T1000 (cell line): ENCODE measurements around the gene COX6B1.
"Not testable (repeated sequence)": the region's sequence is repeated elsewhere in the genome, so short reads cannot be mapped to it uniquely, and the experiment has no call there.

Source experiments
- DNase-seq: peaks from one replicate; lab custom pipeline; 2025; ENCODE audit warnings: mixed read lengths; lab: John Stamatoyannopoulos, UW

COX6B1 gene

DNA sequence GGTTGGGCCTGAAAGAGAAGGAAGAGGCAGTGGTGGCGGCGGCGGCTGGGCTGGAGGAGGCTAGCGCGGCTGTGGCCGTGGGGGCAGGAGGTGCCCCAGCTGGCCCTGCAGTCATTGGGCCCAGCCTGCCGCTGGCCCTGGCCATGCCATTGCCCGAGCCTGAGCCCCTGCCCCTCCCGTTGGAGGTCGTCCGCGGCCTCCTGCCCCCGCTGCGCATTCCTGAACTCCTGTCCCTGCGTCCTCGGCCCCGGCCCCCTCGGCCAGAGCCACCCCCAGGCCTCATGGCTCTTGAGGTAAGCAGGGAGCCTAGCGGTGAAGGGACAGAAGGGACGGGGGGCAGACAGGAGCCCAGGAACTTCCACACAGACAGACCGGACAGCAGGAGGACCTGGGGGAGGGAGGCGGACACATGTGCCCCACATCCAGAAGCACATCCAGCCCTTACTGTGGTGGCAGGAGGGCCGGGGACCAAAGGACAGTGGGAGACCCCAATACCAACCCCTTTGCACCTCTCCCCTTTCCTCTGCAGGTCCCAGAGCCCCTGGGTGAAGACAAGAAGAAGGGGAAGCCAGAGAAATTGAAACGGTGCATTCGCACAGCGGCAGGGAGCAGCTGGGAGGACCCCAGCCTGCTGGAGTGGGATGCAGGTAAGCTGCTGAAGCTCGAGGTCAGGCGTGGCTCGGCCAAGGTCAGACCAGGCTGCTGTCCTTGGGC, 14.2 kb upstream of the COX6B1 start:
- DNase-seq = no peak

DNA sequence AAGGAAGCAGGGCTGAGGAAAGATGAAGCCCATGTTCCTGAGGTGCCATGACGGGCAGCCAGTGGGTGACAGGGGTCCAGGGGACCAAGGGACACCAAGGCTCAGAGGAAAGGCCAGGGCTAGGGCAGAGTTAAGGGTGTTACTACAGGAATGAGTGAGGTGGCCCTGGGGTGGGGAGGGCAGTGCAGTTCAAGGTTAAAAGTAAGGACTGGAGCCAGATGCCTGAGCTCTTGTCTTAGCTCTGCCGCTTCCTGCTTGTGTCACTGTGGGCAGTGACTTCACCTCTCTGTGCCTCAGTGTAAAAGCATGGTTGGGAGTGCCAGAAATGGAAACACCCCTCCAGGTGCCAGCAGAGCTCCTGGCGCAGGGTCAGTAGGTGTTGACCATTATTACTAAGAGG, 11.5 kb upstream of the COX6B1 start:
- DNase-seq = no peak

DNA sequence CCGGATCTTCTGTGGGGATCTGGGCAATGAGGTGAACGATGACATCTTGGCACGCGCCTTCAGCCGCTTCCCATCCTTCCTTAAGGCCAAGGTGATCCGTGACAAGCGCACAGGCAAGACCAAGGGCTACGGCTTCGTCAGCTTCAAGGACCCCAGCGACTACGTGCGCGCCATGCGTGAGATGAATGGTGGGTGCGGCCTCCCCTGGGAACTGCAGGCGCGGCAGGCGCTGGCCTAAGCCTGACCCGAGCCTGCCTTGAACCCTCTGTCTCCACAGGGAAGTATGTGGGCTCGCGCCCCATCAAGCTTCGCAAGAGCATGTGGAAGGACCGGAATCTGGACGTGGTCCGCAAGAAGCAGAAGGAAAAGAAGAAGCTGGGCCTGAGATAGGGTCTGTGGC, 11.0 kb upstream of the COX6B1 start:
- no peak for DNase-seq

DNA sequence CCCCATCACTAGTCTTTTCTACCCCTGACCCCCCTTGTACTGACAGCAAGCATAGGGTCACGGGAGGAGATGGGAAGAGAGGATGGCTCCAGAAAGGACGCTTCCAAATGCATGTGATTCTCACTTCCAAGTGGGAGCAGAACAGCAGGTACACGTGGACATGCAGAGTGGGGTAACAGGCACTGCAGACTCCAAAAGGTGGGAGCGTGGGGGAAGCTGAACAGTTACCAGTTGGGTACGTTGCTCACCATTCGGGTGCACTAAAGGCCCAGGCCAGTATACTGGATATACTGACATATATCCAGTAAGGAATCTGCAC, 8.8 kb upstream of the COX6B1 start:
- no peak for DNase-seq

DNA sequence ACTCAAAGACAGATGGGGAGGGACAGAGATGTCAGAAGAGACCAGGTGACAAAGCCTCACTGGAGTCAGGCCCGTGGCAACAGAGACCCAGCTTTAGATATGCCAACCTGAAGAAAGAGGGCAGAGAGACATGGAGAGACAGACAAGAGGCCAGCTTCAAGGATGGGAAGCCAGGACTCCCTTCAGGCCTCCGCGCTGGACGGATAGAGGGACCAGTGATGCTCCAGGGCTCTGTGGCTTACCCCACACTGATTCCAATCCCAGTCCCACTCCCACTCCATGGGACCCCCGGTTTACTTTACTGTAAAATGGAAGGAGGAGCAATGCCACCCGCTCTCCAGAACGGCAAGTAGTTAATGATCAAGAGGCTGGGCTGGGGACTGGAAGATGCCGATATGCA, 8.3 kb upstream of the COX6B1 start:
- no peak for DNase-seq

DNA sequence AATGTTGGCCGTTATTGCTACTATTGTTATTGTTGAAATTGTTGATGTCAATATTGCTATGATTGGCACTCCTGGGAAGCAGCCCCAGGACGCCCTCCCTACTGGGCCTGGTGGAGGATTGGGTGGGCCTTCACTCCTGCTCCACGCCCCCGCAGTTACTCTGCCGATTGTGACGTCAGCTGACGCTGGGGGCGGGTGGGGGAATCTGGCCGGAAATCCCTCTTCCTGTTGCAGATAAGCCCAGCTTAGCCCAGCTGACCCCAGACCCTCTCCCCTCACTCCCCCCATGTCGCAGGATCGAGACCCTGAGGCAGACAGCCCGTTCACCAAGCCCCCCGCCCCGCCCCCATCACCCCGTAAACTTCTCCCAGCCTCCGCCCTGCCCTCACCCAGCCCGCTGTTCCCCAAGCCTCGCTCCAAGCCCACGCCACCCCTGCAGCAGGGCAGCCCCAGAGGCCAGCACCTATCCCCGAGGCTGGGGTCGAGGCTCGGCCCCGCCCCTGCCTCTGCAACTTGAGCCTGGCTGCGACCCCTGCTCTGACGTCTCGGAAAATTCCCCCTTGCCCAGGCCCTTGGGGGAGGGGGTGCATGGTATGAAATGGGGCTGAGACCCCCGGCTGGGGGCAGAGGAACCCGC, 6.5 kb upstream of the COX6B1 start, which contains the start of gene ETV2:
Gene ETV2 (plus strand): TSS at position 231 of the 637 bp plus-strand sequence. CDS start 716 bp downstream, outside the sequence.
- no peak for DNase-seq

DNA sequence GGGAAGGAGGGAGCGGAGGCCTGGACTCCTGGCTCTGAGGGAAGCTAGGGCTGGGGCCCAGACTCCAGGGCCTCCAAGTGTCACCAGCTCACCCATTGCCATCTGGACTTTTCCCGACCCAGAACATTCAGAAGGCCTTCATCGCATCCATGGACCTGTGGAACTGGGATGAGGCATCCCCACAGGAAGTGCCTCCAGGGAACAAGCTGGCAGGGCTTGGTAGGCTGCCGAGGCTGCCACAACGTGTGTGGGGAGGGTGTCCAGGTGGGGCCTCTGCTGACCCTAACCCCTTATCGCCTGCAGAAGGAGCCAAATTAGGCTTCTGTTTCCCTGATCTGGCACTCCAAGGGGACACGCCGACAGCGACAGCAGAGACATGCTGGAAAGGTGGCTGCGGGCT, 5.8 kb upstream of the COX6B1 start:
- DNase-seq = no peak

DNA sequence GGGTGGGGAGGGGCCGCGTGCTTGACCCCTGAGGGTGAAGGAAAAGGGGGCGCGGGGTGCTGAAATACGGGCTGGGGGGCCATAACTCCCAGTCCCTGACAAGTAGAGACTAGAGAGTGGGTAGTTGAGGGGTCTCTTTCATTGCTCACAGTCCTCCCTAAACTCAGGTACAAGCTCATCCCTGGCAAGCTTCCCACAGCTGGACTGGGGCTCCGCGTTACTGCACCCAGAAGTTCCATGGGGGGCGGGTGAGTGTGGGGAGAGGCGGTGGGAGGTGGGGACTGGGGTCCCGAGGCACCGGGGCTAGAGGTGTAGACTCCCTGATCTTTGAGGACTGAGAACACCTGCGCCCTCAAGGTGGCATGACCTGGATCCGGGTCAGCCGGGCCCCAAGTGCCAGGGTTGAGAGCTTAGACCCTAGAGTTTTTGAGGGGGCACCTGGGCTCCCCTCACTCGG, 5.3 kb upstream of the COX6B1 start:
- no peak for DNase-seq

DNA sequence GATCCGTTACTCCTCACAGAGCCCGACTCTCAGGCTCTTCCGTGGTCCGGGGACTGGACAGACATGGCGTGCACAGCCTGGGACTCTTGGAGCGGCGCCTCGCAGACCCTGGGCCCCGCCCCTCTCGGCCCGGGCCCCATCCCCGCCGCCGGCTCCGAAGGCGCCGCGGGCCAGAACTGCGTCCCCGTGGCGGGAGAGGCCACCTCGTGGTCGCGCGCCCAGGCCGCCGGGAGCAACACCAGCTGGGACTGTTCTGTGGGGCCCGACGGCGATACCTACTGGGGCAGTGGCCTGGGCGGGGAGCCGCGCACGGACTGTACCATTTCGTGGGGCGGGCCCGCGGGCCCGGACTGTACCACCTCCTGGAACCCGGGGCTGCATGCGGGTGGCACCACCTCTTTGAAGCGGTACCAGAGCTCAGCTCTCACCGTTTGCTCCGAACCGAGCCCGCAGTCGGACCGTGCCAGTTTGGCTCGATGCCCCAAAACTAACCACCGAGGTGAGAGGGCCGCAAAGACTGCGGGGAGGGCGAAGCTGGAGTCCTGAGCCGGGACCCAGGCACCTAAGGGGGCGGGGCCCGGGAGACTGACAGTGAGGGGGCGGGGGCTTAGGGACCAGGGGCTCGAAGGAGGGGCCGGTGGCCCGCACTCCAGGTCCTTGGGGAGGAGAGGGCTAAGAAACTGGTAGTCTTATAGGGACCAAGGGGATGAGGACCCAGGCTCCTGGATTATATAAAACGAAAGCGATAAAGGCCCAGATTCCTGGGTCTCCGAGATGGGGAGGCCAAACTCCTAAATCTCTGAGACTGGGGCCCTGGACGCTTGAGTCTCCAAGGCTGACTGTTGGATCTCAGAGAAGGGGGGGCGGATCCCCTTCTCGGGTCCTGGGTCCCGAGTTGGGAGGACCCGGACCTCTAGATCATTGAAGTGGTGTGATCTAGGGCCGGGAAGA, 4.6 kb upstream of the COX6B1 start:
- DNase-seq = peak; percentile 79

DNA sequence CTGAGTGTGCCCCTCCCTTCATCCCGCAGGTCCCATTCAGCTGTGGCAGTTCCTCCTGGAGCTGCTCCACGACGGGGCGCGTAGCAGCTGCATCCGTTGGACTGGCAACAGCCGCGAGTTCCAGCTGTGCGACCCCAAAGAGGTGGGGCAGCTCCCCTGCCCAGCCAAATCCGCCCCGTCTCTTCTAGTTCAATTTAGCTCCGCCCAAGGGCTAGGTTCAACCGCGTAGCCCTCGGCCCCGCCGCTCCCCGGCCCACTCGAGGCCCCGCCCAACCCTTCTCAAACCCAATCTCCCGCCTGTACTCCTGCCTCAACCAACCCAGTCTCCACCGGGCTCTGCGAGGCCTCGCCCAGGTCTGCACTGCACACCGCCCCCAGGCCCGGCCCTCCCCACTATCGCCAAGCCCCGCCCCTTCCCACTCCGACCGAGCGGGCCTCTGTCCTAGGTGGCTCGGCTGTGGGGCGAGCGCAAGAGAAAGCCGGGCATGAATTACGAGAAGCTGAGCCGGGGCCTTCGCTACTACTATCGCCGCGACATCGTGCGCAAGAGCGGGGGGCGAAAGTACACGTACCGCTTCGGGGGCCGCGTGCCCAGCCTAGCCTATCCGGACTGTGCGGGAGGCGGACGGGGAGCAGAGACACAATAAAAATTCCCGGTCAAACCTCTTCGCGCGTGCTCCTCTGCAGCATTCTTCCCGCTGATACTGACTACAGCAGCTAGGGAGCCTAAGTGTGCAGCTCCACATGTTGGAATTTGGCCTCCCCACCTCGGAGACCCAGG, 3.7 kb upstream of the COX6B1 start:
- DNase-seq = peak; percentile 89

DNA sequence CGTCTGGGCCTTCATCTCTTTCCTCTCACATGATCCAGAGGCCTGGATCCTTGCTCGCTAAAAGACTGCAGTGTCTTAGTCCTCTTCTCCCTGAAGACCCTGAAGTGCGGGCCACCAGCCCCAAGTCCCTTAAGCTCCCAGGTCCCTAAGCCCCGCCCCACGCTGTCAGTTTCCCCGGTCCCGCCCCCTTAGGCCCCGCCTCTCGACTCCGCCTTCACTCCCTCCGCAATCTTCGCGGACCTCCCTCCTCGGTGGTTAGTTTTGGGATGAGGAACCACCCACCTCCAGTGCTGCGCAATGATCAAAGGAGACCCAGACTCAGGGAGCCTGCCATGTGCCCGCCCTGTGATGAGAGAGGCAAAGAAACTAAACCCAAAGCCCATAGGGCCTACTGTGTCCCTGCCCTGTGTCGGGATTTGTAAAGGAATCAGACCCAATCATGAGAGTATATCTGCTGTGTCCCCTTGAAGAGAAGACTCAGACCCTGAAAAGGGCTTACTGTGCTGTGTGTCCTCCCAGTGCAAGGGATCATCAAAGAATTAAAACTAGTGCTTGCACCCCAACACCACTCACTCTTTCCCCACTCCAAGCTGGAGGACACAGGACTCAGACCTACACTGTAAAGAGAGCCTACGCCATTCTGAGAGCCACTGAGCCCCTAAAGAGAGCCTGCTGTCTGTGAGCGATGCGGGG, 3.0 kb upstream of the COX6B1 start:
- peak; percentile 54 for DNase-seq

DNA sequence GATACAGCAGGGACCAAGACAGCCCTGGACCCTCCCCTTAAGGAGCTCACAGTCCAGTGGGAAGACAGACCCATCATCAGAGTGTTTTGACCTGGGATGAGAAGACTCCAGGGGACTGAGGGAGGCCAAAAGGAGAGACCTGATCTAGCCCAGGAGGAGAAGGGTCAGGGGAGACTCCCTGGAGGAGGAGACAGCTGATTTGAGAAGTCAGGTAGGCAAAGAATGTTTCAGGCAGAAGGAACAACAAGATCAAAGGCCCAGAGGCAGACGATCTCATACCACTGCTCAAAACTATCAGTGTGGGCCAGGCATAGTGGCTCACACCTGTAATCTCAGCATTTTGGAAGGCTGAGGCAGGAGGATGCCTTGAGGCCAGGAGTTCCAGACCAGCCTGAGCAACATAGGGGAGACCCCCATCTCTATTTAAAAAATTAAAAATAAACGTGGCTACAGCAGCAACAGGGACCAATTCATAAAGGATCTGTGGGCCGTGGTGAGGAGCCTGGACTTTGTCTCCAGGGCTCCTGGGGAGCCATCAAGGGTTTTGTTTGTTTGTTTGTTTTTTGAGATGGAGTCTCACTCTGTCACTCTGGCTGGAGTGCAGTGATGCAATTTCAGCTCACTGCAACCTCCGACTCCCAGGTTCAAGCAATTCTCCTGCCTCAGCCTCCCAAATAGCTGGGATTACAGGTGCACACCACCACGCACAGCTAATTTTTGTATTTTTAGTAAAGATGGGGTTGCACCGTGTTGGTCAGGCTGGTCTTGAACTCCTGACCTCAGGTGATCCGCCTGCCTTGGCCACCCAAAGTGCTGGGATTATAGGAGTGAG, 2.2 kb upstream of the COX6B1 start:
- no peak for DNase-seq

DNA sequence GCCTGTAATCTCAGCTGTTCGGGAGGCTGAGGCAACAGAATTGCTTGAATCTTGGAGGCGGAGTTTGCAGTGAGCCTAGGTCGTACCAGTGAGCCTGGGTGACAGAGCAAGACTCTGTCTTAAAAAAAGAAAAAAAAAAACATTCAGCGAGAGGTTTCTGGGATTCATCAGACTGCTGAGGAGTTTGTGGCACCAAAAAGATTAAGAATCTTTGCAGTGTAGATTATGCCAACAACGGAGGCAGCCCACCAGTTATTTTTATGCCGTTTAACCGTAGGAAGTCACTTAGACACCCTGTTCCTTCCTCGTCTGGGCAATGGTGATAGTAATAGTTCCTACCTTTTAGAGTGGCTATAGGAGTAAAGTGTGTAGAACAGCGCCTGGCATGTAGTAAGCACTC, 2.5 kb downstream of the COX6B1 start:
- DNase-seq = no peak

DNA sequence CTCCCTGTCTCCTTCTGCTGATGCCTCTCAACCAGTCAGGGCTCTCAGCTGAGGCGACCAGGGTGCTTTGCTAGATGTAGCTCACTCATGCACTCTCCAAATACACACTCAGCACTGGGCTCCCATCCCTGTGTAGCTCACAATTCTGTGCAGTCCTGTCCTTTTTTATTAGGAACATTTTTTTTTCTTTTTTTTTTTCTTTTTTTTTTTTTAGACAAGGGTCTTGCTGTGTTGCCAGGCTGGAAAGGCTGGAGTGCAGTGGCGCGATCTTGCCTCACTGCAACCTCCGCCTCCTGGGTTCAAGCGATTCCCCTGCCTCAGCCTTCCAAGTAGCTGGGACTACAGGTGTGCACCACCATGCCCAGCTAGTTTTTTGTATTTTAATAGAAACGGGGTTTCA, 6.7 kb downstream of the COX6B1 start:
- DNase-seq = not testable (repeated sequence)

DNA sequence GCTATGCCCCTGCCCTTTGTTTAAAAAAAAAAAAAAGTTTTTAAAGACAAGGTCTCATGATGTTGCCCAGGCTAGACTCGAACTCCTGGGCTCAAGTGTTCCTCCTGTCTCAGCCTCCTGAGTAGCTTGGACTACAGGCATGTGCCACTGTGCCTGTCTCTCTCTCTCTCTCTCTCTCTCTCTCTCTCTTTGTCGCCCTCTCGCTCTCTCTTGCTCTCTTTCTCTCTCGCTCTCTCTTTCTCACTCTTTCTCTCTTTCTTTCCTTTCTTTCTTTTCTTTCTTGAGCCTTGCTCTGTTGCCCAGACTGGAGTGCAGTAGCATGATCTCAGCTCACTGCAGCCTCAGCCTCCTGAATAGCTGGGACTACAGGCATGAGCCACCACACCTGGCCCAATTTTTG, 7.5 kb downstream of the COX6B1 start:
- no peak for DNase-seq

DNA sequence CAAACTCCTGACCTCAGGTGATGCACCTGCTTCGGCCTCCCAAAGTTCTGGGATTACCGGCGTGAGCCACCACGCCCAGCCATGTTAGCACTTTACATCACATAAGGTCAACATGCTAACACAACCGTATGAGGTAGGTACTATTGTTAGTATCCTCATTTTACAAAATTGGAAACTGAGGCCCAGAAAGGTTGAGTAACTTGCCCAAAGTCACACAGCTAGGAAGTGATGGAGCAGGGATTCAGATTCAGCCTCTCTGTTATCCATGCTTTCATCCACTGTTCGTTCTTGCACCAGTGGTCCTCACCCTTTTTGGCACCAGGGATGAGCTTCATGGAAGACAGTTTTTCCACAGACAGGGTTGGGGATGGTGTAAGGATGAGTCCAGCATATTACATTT, 8.6 kb downstream of the COX6B1 start:
- DNase-seq = no peak

DNA sequence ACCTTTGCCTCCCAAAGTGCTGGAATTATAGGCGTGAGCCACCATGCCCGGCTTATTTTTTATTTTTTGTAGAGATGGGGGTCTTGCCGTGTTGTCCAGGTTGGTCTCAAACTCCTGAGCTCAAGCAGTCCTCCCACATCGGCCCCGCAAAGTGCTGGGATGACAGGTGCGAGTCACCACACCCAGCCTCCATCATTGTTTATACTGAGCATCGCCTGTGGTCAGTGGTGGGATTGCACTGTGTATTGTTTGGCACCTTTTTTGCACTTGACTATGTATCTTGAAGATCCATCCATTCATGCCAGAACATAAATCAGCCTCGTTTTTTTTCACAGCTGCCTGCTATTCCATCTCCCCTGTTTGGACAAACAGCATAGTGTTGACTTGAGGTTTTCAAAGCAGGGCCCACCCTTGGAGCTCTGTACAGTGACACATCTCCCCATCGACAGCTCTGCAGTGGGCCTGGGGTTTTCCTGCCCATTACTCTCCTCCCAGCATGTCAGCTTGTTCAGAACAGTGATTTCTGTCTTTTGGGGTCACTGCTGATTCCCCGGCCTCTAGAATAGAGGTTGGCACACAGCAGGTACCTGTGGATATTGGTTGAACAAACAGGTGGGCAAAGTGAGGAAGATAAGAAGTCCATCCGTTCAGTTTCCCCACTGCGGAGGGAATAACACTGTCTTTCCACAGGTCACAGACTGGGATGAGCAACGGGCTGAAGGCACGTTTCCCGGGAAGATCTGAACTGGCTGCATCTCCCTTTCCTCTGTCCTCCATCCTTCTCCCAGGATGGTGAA, 10.0 kb downstream of the COX6B1 start:
- DNase-seq = no peak

DNA sequence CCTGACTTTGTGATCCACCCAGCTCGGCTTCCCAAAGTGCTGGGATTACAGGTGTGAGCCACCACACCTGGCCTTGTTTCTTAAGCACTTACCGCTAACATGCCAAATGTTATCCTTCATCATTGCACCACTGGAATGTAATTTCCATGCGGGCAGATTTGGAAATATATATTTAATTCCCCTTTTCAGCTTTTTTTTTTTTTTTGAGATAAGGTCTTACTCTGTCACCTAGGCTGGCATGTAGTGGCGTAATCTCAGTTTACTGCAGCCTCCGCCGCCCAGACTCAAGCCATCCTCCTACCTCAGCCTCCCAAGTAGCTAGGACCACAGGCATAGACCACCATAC, 13.8 kb downstream of the COX6B1 start:
- DNase-seq = no peak

DNA sequence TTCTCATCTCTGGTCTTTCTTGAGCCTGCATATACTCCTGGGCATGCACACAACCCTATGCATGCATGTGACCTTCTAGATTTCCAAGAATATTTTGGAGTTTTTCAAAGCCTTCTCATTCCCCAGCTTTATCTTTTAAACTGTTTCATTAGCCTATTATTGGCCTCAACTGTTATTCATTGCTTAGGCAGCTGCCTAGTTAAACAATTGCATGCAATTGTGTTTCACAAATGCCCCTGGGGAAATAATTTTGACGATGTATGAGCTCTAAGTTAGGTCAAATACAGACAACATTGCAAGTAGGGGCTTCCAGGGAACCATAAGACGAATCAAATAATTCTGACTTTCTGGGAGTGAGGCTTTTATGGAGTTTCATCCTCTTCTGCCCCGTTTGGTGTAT, 15.9 kb downstream of the COX6B1 start:
- no peak for DNase-seq

DNA sequence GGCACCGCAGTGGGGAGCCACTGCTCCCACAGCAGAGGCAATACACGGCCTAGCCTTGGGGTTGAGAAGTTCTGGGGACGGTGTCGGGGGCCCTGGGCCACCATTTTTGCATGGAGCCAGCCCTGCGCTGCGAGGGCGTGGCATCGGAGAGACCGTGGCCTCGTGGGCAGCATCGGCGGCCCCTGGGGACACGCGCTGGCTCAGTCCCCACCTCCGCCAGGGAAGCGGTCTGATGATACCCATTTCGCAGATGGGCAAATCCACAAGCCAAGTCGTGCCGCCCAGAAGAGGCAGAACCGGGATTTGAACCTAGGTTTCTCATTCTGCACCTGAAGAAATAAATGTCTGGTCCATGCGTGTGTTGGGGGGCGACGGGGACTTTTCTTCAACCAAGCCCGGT, 17.0 kb downstream of the COX6B1 start:
- no peak for DNase-seq
